Choroid plexus epithelial cell (primary cell): ENCODE results near the gene HSD17B1.
A peak's percentile ranks its signal among the peaks of the same experiment; 100 is the strongest.

Experiments
- DNase-seq: peaks from one replicate; pipeline ENCODE4 v3.0.0-alpha.2; 2010; ENCODE audit warnings: low read depth
- H3K4me3 ChIP-seq: 2 replicates; pipeline ENCODE4 v1.5.1; 2011; ENCODE audit warnings: low read depth, mild to moderate bottlenecking, control low read depth, low read length, moderate library complexity
- TF ChIP-seq, protein P1 (sequence below): conservative IDR thresholded peaks from 2 replicates; pipeline ENCODE4 v1.5.1; 2011; ENCODE audit warnings: low read depth, mild to moderate bottlenecking, control low read depth, inconsistent platforms, low read length, moderate library complexity

Gene HSD17B1

DNA sequence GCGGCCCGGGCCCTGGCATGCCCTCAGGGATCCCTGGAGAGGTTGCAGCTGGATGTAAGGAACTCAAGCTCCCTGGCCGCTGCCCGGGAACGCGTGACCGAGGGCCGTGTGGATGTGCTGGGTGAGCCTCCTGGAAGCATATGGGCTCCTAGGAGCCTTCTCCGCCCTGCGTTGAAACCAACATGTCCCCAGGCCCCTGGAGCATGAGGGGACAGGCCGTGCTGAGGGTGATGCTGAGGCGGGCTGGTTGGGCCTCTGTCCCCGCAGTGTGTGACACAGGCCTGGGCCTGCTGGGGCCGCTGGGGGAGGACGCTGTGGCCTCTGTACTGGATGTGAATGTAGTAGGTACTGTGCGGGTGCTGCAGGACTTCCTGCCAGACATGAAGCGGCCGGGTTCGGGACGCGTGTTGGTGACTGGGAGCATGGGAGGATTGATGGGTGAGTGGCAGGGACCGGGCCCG, 5.7 kb upstream of the HSD17B1 start:
- TF ChIP-seq, protein P1, sequence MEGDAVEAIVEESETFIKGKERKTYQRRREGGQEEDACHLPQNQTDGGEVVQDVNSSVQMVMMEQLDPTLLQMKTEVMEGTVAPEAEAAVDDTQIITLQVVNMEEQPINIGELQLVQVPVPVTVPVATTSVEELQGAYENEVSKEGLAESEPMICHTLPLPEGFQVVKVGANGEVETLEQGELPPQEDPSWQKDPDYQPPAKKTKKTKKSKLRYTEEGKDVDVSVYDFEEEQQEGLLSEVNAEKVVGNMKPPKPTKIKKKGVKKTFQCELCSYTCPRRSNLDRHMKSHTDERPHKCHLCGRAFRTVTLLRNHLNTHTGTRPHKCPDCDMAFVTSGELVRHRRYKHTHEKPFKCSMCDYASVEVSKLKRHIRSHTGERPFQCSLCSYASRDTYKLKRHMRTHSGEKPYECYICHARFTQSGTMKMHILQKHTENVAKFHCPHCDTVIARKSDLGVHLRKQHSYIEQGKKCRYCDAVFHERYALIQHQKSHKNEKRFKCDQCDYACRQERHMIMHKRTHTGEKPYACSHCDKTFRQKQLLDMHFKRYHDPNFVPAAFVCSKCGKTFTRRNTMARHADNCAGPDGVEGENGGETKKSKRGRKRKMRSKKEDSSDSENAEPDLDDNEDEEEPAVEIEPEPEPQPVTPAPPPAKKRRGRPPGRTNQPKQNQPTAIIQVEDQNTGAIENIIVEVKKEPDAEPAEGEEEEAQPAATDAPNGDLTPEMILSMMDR, result no peak
- no peak overlapping the region for H3K4me3 ChIP-seq
- no peak for DNase-seq

GRCh38 chr17:42547698-42548069, 5.0 kb upstream of the HSD17B1 start:
- H3K4me3 ChIP-seq, result no peak overlapping the region
- no peak for DNase-seq
- TF ChIP-seq, protein P1, result no peak

DNA sequence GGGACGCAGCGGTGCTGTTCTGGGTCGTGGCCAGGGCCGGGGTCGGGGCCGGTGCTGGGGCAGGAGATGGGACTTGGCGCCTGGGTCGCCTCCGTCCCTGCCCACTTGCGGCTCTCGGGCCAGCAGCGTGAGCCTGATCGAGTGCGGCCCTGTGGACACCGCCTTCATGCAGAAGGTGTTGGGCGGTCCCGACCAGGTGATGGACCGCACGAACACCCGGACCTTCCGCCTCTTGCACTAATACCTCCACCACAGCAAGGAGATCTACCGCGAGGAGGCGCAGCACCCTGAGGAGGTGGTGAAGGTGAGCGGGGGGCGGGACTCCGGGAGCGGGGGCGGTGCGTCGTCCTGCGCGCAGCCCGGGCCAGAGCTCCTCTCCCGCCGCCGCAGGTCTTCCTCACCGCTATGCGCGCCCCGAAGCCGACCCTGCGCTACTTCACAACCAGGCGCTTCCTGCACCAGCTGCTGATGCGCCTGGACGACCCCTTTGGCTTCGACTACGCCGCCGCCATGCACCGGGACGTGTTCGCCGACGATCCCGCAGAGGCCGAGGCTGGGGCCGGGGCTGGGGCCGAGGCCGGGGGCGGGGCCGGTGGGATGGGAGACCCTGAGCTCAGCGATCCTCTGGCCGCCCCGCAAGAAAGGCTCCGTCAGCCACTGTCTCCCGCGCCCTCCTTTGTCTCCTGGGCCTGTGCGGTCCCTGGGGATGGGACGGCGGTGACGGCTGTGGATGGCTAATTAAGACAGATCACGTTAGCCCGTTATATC, 4.5 kb upstream of the HSD17B1 start:
- DNase-seq, result peak; percentile 68
- peak overlapping the region; percentile 52 for H3K4me3 ChIP-seq
- TF ChIP-seq, protein P1, result peak; percentile 59

DNA sequence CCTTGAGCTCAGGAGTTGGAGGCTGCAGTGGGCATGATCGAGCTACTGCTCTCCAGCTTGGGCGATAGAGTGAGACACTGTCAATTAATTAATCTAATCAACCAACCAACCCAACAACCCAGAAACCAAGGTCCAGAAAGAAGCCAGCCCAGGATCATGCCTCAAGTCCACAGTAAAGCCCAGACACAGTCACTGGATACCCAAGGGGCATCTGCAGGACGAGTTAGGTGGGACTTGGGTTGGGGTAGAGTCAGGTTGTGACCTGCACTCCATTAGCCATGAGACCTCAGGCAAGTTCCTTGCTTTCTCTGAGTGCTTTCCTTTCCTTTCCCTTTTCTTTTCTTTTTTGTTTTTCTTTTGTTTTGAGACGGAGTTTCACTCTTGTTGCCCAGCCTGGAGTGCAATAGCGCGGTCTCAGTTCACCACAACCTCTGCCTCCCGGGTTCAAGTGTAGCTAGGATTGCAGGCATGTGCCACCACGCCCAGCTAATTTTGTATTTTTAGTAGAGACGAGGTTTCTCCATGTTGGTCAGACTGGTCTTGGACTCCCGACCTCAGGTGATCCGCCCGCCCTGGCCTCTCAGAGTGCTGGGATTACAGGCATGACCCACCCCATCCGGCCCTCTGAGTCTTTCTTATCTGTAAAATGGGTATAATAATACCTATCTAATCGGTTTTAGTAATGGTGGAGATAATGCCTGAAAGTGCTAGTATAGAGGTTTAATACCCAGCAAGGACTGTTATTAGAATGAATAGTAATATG, 3.5 kb upstream of the HSD17B1 start:
- H3K4me3 ChIP-seq, result no peak overlapping the region
- TF ChIP-seq, protein P1, result no peak
- DNase-seq, result no peak

DNA sequence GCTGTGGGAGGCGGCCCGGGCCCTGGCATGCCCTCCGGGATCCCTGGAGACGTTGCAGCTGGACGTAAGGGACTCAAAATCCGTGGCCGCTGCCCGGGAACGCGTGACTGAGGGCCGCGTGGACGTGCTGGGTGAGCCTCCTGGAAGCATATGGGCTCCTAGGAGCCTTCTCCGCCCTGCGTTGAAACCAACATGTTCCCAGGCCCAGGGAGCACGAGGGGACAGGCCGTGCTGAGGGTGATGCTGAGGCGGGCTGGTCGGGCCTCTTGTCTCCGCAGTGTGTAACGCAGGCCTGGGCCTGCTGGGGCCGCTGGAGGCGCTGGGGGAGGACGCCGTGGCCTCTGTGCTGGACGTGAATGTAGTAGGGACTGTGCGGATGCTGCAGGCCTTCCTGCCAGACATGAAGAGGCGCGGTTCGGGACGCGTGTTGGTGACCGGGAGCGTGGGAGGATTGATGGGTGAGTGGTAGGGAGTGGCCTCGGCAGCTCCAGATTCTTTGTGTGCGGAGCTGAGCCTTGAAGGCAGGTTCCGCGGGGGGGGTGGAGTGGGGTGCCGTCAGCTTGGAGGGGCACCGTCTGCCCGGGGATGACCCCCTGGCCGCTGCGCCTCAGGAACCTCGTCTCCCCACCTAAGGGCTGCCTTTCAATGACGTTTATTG, 567 bp downstream of the HSD17B1 start:
- no peak overlapping the region for H3K4me3 ChIP-seq
- DNase-seq, result no peak
- TF ChIP-seq, protein P1, result no peak

- TF ChIP-seq, protein P1, result no peak
- peak overlapping the region; percentile 85 for H3K4me3 ChIP-seq
- no peak for DNase-seq
Measured at GRCh38 chr17:42553866-42554249, 1.1 kb downstream of the HSD17B1 start.
